GM23248 (cell line): Measurements from ENCODE around the gene MKLN1. TPM values are rescaled to one million over a fixed set of nuclear protein-coding genes. Genes with fewer than 3 reads are reported as not detected.

ENCODE experiments used
- DNase-seq: peaks from one replicate; pipeline ENCODE4 v3.0.0-alpha.2; 2015
- H2AFZ ChIP-seq: fragments of 200-600 bp; sonication (generic); 2 replicates; pipeline ENCODE4 v1.6.1; 2016; ENCODE audit warnings: antibody characterized with exemption
- H3F3A ChIP-seq: fragments of 200-600 bp; sonication (generic); 2 replicates; pipeline ENCODE4 v1.6.1; 2016; ENCODE audit warnings: mild to moderate bottlenecking, antibody characterized with exemption, mixed run types; ENCODE audit not compliant: insufficient read depth
- H3K27ac ChIP-seq: fragments of 200-600 bp; sonication (generic); 2 replicates; pipeline ENCODE4 v1.5.1; 2016; ENCODE audit warnings: mild to moderate bottlenecking
- H3K27me3 ChIP-seq: fragments of 200-600 bp; sonication (generic); replicated peaks from 2 replicates; pipeline ENCODE4 v1.6.1; 2016; ENCODE audit warnings: mild to moderate bottlenecking; ENCODE audit not compliant: insufficient read depth
- H3K36me3 ChIP-seq: fragments of 200-600 bp; sonication (generic); 2 replicates; pipeline ENCODE4 v1.6.1; 2016; ENCODE audit warnings: low read depth, mild to moderate bottlenecking
- H3K4me1 ChIP-seq: fragments of 200-600 bp; sonication (generic); 2 replicates; pipeline ENCODE4 v1.6.1; 2016; ENCODE audit warnings: mild to moderate bottlenecking; ENCODE audit not compliant: insufficient read depth
- H3K4me2 ChIP-seq: fragments of 200-600 bp; sonication (generic); one replicate; pipeline ENCODE4 v1.6.1; 2016; ENCODE audit warnings: mild to moderate bottlenecking; ENCODE audit not compliant: unreplicated experiment
- H3K4me3 ChIP-seq: fragments of 200-600 bp; sonication (generic); 2 replicates; pipeline ENCODE4 v1.5.1; 2016; ENCODE audit warnings: mild to moderate bottlenecking
- H3K79me2 ChIP-seq: fragments of 200-600 bp; sonication (generic); 2 replicates; pipeline ENCODE4 v1.6.1; 2016; ENCODE audit warnings: mild to moderate bottlenecking; ENCODE audit not compliant: insufficient read depth
- H3K9ac ChIP-seq: fragments of 200-600 bp; sonication (generic); 2 replicates; pipeline ENCODE4 v1.6.1; 2016; ENCODE audit warnings: mild to moderate bottlenecking
- H3K9me2 ChIP-seq: fragments of 200-600 bp; sonication (generic); 2 replicates; pipeline ENCODE4 v1.6.1; 2016; ENCODE audit warnings: mixed run types, mild to moderate bottlenecking, moderate library complexity; ENCODE audit not compliant: insufficient read depth
- H3K9me3 ChIP-seq: fragments of 200-600 bp; sonication (generic); one replicate; pipeline ENCODE4 v1.6.1; 2017; ENCODE audit warnings: low read depth
- H4K20me1 ChIP-seq: fragments of 200-600 bp; sonication (generic); 2 replicates; pipeline ENCODE4 v1.6.0; 2016; ENCODE audit not compliant: insufficient read depth
- EZH2 ChIP-seq: fragments of 200-600 bp; sonication (generic); IDR thresholded peaks from 2 replicates; pipeline ENCODE4 v1.6.1; 2018; ENCODE audit warnings: antibody characterized with exemption, mild to moderate bottlenecking; ENCODE audit not compliant: insufficient read depth, poor library complexity, severe bottlenecking
- EZH2phosphoT487 ChIP-seq: fragments of 200-600 bp; sonication (generic); IDR thresholded peaks from 2 replicates; pipeline ENCODE4 v1.6.1; 2018; ENCODE audit warnings: antibody characterized with exemption, moderate library complexity, mild to moderate bottlenecking, low read depth; ENCODE audit not compliant: insufficient read depth
- WGBS, 2 experiments: methylation state at CpG; one replicate each; pipeline ENCODE4 v1.1.6; 2015 to 2017; ENCODE audit warnings: low lambda C conversion rate in 2 of 2, low coverage in 1 of 2; ENCODE audit errors: missing lambda C conversion rate in 2 of 2; 5-methylcytosine and 5-hydroxymethylcytosine counted together
- in situ Hi-C: fragments of 300-500 bp; cut with MboI; formaldehyde crosslinking; loops from 2 replicates; pipeline ENCODE4 v1.15.0; 2020
- polyA plus RNA-seq: library from polyadenylated mRNA; unstranded; fragments of >200 nt; fragmentation: Nextera tagmentation; extraction: Ambion mirVana; gene quantifications from 2 replicates; pipeline ENCODE4 v1.2.1, GENCODE V29; 2016
- total RNA-seq: library from RNA; depleted of rRNA; stranded (reverse); fragments of >200 nt; shearing (Covaris generic); gene quantifications from 2 replicates; pipeline ENCODE4 v1.2.3, GENCODE V29; 2014

Gene MKLN1
- total and polyA plus RNA-seq, 2 experiments from 2014 or later: 32.1 to 35.7 TPM

- no peaks in the 10 kb centered on the region for H3K36me3 ChIP-seq
- no peak for DNase-seq
- H4K20me1 ChIP-seq: no peaks in the 10 kb centered on the region
- no peaks in the 10 kb centered on the region for H3K9me2 ChIP-seq
- H3K9ac ChIP-seq: no peak overlapping the region
- peaks cover 92% of the 10 kb centered on the region for H3K79me2 ChIP-seq
- no peaks in the 10 kb centered on the region for H3K27me3 ChIP-seq
- no peak overlapping the region for H3K27ac ChIP-seq
- H3F3A ChIP-seq: peaks cover 26% of the 10 kb centered on the region; the same call in 1 of the 2 replicates
- no peaks in the 10 kb centered on the region for H3K9me3 ChIP-seq
- 97% methylated on average over 13 to 14 of the region's 15 CpGs for WGBS, 2 experiments
- H2AFZ ChIP-seq: no peak overlapping the region
- in situ Hi-C loops: no loop called here
- no peak for TF ChIP-seq EZH2phosphoT487
- TF ChIP-seq EZH2: no peak
- H3K4me2 ChIP-seq: no peak overlapping the region
- H3K4me3 ChIP-seq: no peak overlapping the region
- H3K4me1 ChIP-seq: peaks cover 13% of the 10 kb centered on the region
Measured at GRCh38 chr7:131533566-131534561, 206.2 kb downstream of the MKLN1 start.

GRCh38 chr7:131536361-131536849, 208.7 kb downstream of the MKLN1 start:
- H4K20me1 ChIP-seq: no peaks in the 10 kb centered on the region

GRCh38 chr7:131537571-131537978, 209.9 kb downstream of the MKLN1 start:
- Histone ChIP-seq H3K27ac (peak overlapping the region; percentile 61), H3K9me3 (no peaks in the 10 kb centered on the region), H2AFZ (no peak overlapping the region), H3K9ac (no peak overlapping the region), H3K27me3 (no peaks in the 10 kb centered on the region), H3K4me2 (no peak overlapping the region), H3K9me2 (no peaks in the 10 kb centered on the region), H3K79me2 (peaks cover 98% of the 10 kb centered on the region), H3K36me3 (peaks cover 3% of the 10 kb centered on the region; the same call in 1 of the 2 replicates), H3K4me1 (peaks cover 24% of the 10 kb centered on the region), H3F3A (peaks cover 29% of the 10 kb centered on the region; the same call in 1 of the 2 replicates), H4K20me1 (no peaks in the 10 kb centered on the region), H3K4me3 (no peak overlapping the region)
- peak; percentile 67 for DNase-seq
- in situ Hi-C loops: no loop called here
- WGBS, 2 experiments: 45 to 46% methylated on average over 11 to 12 of the region's 12 CpGs
- no peak for TF ChIP-seq EZH2
- TF ChIP-seq EZH2phosphoT487: no peak

More at GRCh38 chr7:131536361-131536849, 208.7 kb downstream of the MKLN1 start:
- Histone ChIP-seq H3F3A (peaks cover 33% of the 10 kb centered on the region; the same call in 1 of the 2 replicates), H3K9ac (no peak overlapping the region), H3K4me1 (peaks cover 24% of the 10 kb centered on the region), H3K27ac (no peak overlapping the region), H3K79me2 (peaks cover 94% of the 10 kb centered on the region), H3K9me2 (no peaks in the 10 kb centered on the region), H3K4me2 (no peak overlapping the region), H2AFZ (no peak overlapping the region), H3K36me3 (no peaks in the 10 kb centered on the region), H3K4me3 (no peak overlapping the region), H3K27me3 (no peaks in the 10 kb centered on the region), H3K9me3 (no peaks in the 10 kb centered on the region)
- in situ Hi-C loops: no loop called here
- DNase-seq: no peak
- WGBS, 2 experiments: 77 to 79% methylated on average over 7 of the region's 7 CpGs
- no peak for TF ChIP-seq EZH2
- no peak for TF ChIP-seq EZH2phosphoT487

- Histone ChIP-seq H3K27ac (peak overlapping the region; percentile 61), H3K79me2 (peaks cover 98% of the 10 kb centered on the region), H3K4me1 (peaks cover 24% of the 10 kb centered on the region), H3K4me2 (peak overlapping the region; percentile 59), H3K9me2 (no peaks in the 10 kb centered on the region), H2AFZ (no peak overlapping the region), H3K9ac (peak overlapping the region; percentile 18; the same call in 1 of the 2 replicates), H3K36me3 (peaks cover 5% of the 10 kb centered on the region; the same call in 1 of the 2 replicates), H3K27me3 (no peaks in the 10 kb centered on the region), H3F3A (peaks cover 29% of the 10 kb centered on the region; the same call in 1 of the 2 replicates), H3K4me3 (no peak overlapping the region), H4K20me1 (no peaks in the 10 kb centered on the region), H3K9me3 (no peaks in the 10 kb centered on the region)
- in situ Hi-C loops: no loop called here
- 80 to 81% methylated on average over 10 to 13 of the region's 13 CpGs for WGBS, 2 experiments
- peak; percentile 70 for DNase-seq
- TF ChIP-seq EZH2 (no peak), EZH2phosphoT487 (no peak)
Measured at GRCh38 chr7:131538071-131538812, 210.6 kb downstream of the MKLN1 start.
